Sigmoid colon (tissue), 7 donors: ENCODE data around the gene PCDHGA12. TPM values are rescaled to one million over a fixed set of nuclear protein-coding genes. Genes with fewer than 3 reads are reported as not detected.

Experiments used
- DNase-seq: peaks from one replicate; pipeline ENCODE4 v3.0.0-alpha.2; 2019
- H3K27ac ChIP-seq, 4 donors: fragments of 200-600 bp; sonication (generic); one replicate each; pipeline ENCODE4 v1.5.1; 2016 to 2019; ENCODE audit warnings: mild to moderate bottlenecking in 1 of 4
- H3K27me3 ChIP-seq, 3 donors: fragments of 200-600 bp; sonication (generic); one replicate each; pipeline ENCODE4 v1.5.1; 2019; ENCODE audit warnings: mild to moderate bottlenecking in 1 of 3
- H3K36me3 ChIP-seq, 4 donors: fragments of 200-600 bp; sonication (generic); one replicate each; pipeline ENCODE4 v1.5.1; 2016 to 2019
- H3K4me1 ChIP-seq, 4 donors: fragments of 200-600 bp; sonication (generic); one replicate each; pipeline ENCODE4 v1.5.1; 2017 to 2019
- H3K4me3 ChIP-seq, 4 donors: fragments of 200-600 bp; sonication (generic); one replicate each; pipeline ENCODE4 v1.5.1; 2017 to 2019; ENCODE audit warnings: mild to moderate bottlenecking in 2 of 4, moderate library complexity in 1 of 4
- H3K9me3 ChIP-seq, 4 donors: fragments of 200-600 bp in 3 of 4; sonication (generic) in 3 of 4; one replicate each; pipeline versions ENCODE4 v1.5.1 to v1.6.1; 2013 to 2019
- CTCF ChIP-seq, 4 experiments: fragments of 450-650 bp in 3 of 4; fragments of 200-600 bp in 1 of 4; IDR thresholded peaks; one replicate each; pipeline ENCODE4 v1.5.1; 2016 to 2019; ENCODE audit warnings: antibody characterized with exemption in 4 of 4, mild to moderate bottlenecking in 3 of 4, moderate library complexity in 2 of 4
- EP300 ChIP-seq, 4 donors: sonication (generic); formaldehyde crosslinking; IDR thresholded peaks; one replicate each; pipeline ENCODE4 v1.6.1; 2017; ENCODE audit warnings: antibody characterized with exemption in 4 of 4
- POLR2A ChIP-seq, 2 donors: fragments of 450-650 bp; IDR thresholded peaks; one replicate each; pipeline ENCODE4 v1.6.1; 2016; ENCODE audit warnings: antibody characterized with exemption in 2 of 2, mild to moderate bottlenecking in 2 of 2, moderate library complexity in 2 of 2
- POLR2AphosphoS5 ChIP-seq, 4 donors: sonication (generic); formaldehyde crosslinking; IDR thresholded peaks; one replicate each; pipeline ENCODE4 v1.6.1; 2017; ENCODE audit warnings: antibody characterized with exemption in 4 of 4
- WGBS, 2 donors: extraction: QIAGEN DNeasy Blood & Tissue Kit; methylation state at CpG; one replicate each; pipeline ENCODE4 v1.1.7; 2013; 5-methylcytosine and 5-hydroxymethylcytosine counted together
- intact Hi-C: fragments of 100-400 bp; cut with DNase I; formaldehyde crosslinking; loops from one replicate; pipeline ENCODE4 v1.15.1; 2023
- polyA plus RNA-seq, 3 donors: library from polyadenylated mRNA; stranded (reverse); fragments of 200-250 nt; gene quantifications; one replicate each; pipeline ENCODE4 v1.2.3, GENCODE V29; 2013
- total RNA-seq, 4 donors: library from RNA; depleted of rRNA; stranded (reverse); fragments of >200 nt; gene quantifications; one replicate each; pipeline ENCODE4 v1.1.0, GENCODE V29; 2016
- donor health status: healthy with polysubstance abuse.
- donor health status: Bipolar disorder and iron deficiency.
- donor health status: healthy.

The PCDHGA12 gene
- total and polyA plus RNA-seq, 7 donors = 0.80 to 14.1 (median 8.7) TPM; not detected in 2

- no peak overlapping the region for H3K27ac ChIP-seq
- H3K4me1 ChIP-seq = no peaks in the 10 kb centered on the region
- WGBS, 2 donors = 77 to 81% methylated on average over 2 of the region's 2 CpGs
- no peaks in the 10 kb centered on the region for H3K27me3 ChIP-seq
- no peak overlapping the region for H3K4me3 ChIP-seq
- intact Hi-C loops = no loop called here
- TF ChIP-seq EP300 (IDR thresholded peaks at IDR 0.05) (no peak), POLR2AphosphoS5 (IDR thresholded peaks at IDR 0.05) (no peak), CTCF (IDR thresholded peaks at IDR 0.05) (no peak), POLR2A (IDR thresholded peaks at IDR 0.05) (no peak)
- no peak for DNase-seq
- H3K36me3 ChIP-seq = peaks cover 0 to 7% (median 0%) of the 10 kb centered on the region in 4 donors
- H3K9me3 ChIP-seq = peaks cover 29 to 69% (median 49%) of the 10 kb centered on the region in 4 donors
Observed at GRCh38 chr5:141434006-141434405, 3.7 kb downstream of the PCDHGA12 start.

- Histone ChIP-seq H3K27ac (no peak overlapping the region), H3K9me3 (peaks cover 21 to 70% (median 45%) of the 10 kb centered on the region in 4 donors), H3K36me3 (peaks cover 0 to 7% (median 2%) of the 10 kb centered on the region in 4 donors), H3K4me3 (no peak overlapping the region), H3K4me1 (no peaks in the 10 kb centered on the region), H3K27me3 (no peaks in the 10 kb centered on the region)
- TF ChIP-seq POLR2A (IDR thresholded peaks at IDR 0.05) = no peak
- no peak for TF ChIP-seq POLR2AphosphoS5 (IDR thresholded peaks at IDR 0.05)
- TF ChIP-seq CTCF (IDR thresholded peaks at IDR 0.05) = no peak
- no peak for TF ChIP-seq EP300 (IDR thresholded peaks at IDR 0.05)
- intact Hi-C loops = no loop called here
- no peak for DNase-seq
- 88 to 93% methylated on average over 2 of the region's 2 CpGs for WGBS, 2 donors
Observed at GRCh38 chr5:141437221-141437620, 6.9 kb downstream of the PCDHGA12 start.

GRCh38 chr5:141439411-141440141 lies 9.3 kb downstream of the PCDHGA12 start:
- Histone ChIP-seq H3K27me3 (no peaks in the 10 kb centered on the region), H3K36me3 (peaks cover 0 to 7% (median 2%) of the 10 kb centered on the region in 4 donors), H3K9me3 (peaks cover 12 to 61% (median 34%) of the 10 kb centered on the region in 4 donors), H3K4me3 (no peak overlapping the region), H3K27ac (no peak overlapping the region), H3K4me1 (no peaks in the 10 kb centered on the region)
- intact Hi-C loops = no loop called here
- TF ChIP-seq POLR2AphosphoS5 (IDR thresholded peaks at IDR 0.05) (no peak), POLR2A (IDR thresholded peaks at IDR 0.05) (no peak), CTCF (IDR thresholded peaks at IDR 0.05) (no peak), EP300 (IDR thresholded peaks at IDR 0.05) (no peak)
- no peak for DNase-seq
- WGBS, 2 donors = 71 to 77% methylated on average over 10 of the region's 10 CpGs

- Histone ChIP-seq H3K9me3 (peaks cover 12 to 62% (median 34%) of the 10 kb centered on the region in 4 donors), H3K4me1 (no peaks in the 10 kb centered on the region), H3K27me3 (no peaks in the 10 kb centered on the region), H3K4me3 (no peak overlapping the region), H3K27ac (no peak overlapping the region), H3K36me3 (peaks cover 0 to 7% (median 2%) of the 10 kb centered on the region in 4 donors)
- DNase-seq = no peak
- intact Hi-C loops = no loop called here
- 93 to 96% methylated on average over 9 of the region's 9 CpGs for WGBS, 2 donors
- TF ChIP-seq POLR2A (IDR thresholded peaks at IDR 0.05) (no peak), CTCF (IDR thresholded peaks at IDR 0.05) (no peak), POLR2AphosphoS5 (IDR thresholded peaks at IDR 0.05) (no peak), EP300 (IDR thresholded peaks at IDR 0.05) (no peak)
Observed at GRCh38 chr5:141440341-141440740, 10.0 kb downstream of the PCDHGA12 start.
